GM12801 (cell line): ENCODE results near the gene SPG21.

ENCODE experiments used
- TF ChIP-seq, protein P1 (sequence below): IDR thresholded peaks from one replicate; pipeline ENCODE4 v1.5.1; 2011; ENCODE audit warnings: control low read depth; ENCODE audit not compliant: insufficient read length; ENCODE audit errors: extremely low read depth

The SPG21 gene

DNA sequence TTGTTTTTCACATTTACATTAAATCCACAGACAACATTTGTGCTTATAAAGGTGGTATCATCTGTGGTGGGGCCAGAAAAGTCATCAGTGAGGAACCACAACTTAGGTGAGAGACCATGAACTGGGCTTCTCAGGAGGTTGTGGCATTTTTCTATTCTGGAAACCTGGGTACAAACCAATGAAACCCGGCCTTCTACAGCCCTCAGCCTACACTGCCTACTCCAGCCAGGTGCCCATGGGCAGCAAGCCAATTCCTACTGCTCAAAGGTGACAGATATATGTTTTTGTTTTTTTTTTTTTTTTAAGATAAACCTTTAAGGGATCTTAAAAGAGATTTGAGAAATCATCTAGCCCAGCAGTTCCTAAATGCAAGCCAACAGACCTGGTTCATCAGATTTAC, 20.3 kb downstream of the SPG21 start:
- TF ChIP-seq, protein P1, sequence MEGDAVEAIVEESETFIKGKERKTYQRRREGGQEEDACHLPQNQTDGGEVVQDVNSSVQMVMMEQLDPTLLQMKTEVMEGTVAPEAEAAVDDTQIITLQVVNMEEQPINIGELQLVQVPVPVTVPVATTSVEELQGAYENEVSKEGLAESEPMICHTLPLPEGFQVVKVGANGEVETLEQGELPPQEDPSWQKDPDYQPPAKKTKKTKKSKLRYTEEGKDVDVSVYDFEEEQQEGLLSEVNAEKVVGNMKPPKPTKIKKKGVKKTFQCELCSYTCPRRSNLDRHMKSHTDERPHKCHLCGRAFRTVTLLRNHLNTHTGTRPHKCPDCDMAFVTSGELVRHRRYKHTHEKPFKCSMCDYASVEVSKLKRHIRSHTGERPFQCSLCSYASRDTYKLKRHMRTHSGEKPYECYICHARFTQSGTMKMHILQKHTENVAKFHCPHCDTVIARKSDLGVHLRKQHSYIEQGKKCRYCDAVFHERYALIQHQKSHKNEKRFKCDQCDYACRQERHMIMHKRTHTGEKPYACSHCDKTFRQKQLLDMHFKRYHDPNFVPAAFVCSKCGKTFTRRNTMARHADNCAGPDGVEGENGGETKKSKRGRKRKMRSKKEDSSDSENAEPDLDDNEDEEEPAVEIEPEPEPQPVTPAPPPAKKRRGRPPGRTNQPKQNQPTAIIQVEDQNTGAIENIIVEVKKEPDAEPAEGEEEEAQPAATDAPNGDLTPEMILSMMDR: no peak

- TF ChIP-seq, protein P1: no peak
These were observed 28.7 kb downstream of the SPG21 start for GRCh38 chr15:64961013-64961412.

DNA sequence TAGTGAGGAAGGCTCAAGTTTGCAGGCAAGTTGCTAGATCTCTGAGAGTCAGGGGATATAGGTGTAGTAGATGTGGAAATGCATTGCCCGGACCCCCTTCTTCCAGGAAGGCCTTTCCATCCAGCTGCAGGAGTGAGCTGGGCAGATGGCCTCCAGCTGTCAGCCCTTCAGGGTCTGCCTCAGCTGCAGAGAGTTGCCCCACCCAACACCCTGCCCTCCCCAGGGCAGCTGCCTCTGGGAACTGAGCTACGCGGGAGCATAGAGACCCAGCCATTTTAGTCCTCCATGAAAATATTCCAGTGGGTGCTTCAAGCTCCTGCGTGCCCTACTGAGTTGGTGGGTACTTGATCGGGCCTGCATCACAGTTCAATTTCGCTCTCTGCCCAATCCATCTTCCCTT, 29.6 kb downstream of the SPG21 start:
- TF ChIP-seq, protein P1: no peak

GRCh38 chr15:64959128-64959527, 30.6 kb downstream of the SPG21 start:
- TF ChIP-seq, protein P1: no peak

GRCh38 chr15:64954395-64954794, 35.3 kb downstream of the SPG21 start:
- TF ChIP-seq, protein P1: no peak

- TF ChIP-seq, protein P1: no peak
These were observed 37.8 kb downstream of the SPG21 start for GRCh38 chr15:64951777-64952418.

- TF ChIP-seq, protein P1: no peak
These were observed 38.8 kb downstream of the SPG21 start for GRCh38 chr15:64950888-64951287.
